NCI-H1436 (cell line): ENCODE data around the gene ATOH8.
"Not testable (repeated sequence)": the region's sequence is repeated elsewhere in the genome, so short reads cannot be mapped to it uniquely, and the experiment has no call there.

Experiments
- DNase-seq: peaks from one replicate; lab custom pipeline; 2025; lab: John Stamatoyannopoulos, UW

The ATOH8 gene, protein sequence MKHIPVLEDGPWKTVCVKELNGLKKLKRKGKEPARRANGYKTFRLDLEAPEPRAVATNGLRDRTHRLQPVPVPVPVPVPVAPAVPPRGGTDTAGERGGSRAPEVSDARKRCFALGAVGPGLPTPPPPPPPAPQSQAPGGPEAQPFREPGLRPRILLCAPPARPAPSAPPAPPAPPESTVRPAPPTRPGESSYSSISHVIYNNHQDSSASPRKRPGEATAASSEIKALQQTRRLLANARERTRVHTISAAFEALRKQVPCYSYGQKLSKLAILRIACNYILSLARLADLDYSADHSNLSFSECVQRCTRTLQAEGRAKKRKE

GRCh38 chr2:85753525-85754312 lies at the start of gene ATOH8:
Gene ATOH8, plus strand, starts transcription at chr2:85753991. Its CDS starts 199 bp downstream, at chr2:85754190.
- DNase-seq, result no peak

GRCh38 chr2:85704038-85704437 lies 49.8 kb upstream of the ATOH8 start:
- DNase-seq, result no peak

DNA sequence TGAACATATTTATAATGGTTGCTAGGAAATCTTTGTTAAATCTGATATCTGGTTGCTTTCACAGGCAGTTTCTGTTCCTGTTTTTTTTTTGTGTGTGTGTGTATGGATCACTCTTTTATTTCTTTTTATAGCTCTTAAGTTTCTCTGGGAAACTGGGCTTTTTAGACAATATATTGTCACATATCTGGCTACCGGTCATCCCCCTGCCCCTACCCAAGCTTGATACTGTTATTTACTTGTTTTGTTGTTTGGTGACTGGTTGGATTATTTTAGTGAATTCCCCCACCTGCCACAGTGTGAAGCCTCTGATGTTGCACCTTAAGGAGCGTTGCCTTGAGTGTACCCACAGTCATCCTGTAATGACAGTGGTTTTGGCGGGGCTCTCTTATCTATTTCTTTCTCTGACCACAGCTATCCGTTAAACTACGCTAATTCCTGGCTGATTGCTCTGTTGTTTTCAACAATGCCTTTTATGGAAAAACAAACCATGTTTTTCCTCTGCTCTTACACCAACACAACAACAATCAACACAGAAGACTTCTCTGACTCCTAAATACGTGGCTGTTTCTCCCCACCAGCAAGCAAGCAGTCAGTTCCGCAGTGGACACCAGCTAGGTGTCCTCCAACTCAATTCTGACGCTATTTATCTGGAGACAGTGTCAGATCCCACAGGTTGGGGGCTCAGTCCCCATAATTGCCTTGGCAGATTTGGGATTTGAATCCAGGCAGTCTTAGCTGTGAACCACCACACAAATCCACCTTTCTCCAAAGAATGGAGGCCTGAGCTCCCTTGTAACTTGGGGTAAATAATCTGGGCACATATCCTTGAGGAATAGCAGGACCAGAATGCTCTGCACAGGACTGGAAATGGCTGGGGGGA lies 48.8 kb upstream of the ATOH8 start:
- DNase-seq, result no peak

- no peak for DNase-seq
These were observed 48.1 kb upstream of the ATOH8 start for GRCh38 chr2:85705680-85706039.

GRCh38 chr2:85706063-85706462 lies 47.7 kb upstream of the ATOH8 start:
- DNase-seq, result no peak

- no peak for DNase-seq
These were observed 47.0 kb upstream of the ATOH8 start for GRCh38 chr2:85706599-85707296.

DNA sequence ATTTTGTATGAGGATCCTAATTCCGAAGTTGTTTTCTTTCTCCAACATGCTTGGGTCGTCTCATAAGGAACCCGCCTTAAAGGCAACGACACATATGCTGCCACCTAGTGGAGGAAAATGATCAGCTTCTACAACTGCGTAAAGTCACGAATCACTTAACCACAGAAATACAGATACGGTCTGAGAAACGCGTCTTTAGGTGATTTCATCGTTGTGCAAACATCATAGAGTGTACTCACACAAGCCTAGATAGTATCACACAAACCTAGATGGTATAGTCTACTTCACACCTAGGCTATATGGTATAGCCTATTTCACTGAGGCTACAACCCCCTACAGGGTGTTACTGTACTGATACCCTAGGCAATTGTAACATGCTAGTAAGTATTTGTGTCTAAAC lies 46.5 kb upstream of the ATOH8 start:
- DNase-seq, result peak; percentile 64

GRCh38 chr2:85708641-85709040 lies 45.1 kb upstream of the ATOH8 start:
- DNase-seq, result no peak

- DNase-seq, result no peak
These were observed 44.4 kb upstream of the ATOH8 start for GRCh38 chr2:85709401-85709811.

DNA sequence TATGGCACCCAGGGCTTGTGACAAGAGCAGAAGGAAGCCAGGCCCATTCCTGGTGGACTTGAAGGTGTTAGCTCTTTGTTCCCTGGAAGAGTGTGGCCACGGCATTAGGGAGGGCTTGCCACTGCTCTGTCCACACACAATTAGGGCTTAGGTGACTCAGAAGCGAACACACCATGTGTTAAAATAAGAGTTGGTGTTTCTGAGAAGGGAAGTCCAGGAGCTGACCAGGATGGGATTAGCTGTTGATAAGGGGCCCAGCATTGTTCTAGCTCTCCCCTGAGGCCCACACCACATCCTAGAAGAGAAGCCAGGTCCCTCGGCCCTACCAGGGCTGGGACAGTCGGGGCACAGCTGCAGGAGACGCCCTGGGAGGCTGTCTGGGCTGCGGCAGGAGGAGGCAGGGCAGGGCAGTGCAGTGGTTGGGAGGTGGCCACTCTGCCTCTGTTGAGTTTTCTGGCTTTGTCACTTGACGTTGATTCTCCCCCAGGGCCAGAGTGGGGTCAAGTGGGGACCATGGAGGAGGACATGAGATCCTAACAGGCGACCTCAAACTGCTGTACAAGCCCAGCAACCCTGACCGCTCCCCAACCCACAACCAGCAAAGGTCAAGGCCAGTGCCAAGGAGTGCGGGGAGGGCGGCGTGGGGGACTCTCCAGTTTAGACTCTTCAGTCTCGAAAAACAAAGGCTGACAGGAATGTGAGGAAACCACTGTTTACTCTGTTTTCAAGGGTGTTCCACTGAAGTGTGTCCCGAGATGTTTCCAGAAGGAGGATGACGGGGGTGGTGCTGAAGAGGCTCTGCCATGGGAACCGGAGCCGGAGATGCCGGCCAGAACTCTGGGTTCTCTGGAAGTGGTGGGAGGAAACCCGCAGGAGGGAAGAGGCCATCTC lies 42.9 kb upstream of the ATOH8 start:
- DNase-seq, result no peak

DNA sequence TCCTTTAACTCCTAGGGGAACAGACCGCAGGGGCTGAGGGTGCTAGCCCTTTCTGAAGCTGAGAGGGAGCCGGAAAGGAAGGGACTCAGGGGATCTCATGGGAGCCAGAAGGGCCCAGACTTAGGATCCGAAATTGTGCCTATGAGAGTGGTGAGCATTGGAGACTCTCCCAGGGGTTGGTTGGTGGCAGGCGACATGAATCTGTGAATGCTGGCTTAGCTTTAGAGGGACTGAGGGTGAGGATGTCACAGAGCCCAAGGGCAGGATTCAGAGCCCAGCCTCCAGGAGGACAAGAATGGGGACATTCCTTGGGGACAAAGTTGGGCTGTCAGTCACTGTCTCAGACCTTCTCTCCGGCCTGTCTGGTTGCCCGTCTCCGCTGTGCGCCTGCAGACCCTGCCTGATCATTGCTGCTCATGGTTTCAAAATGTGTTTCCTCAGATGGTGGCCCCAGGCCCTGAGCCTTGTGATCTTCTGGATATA lies 42.2 kb upstream of the ATOH8 start:
- DNase-seq, result no peak

DNA sequence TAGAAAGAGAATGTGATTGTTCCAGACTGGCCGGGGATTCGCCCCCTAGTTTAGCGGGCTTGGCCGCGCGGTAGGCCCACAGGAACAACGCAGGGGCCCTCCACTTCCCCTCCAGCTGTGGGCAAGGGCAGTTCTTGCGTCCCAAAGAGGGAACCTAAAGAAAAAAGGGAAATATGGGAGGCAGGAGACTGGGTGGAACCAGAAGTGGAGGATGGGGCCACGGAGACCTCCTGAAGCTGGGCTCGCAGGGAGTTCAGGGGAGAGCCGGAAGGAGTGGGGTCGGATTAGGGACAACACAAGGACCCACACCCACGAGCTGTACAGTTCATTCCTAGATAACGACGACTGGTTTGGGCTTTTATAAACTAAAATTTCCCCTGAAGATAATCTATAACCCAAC lies 41.5 kb upstream of the ATOH8 start:
- DNase-seq, result no peak

DNA sequence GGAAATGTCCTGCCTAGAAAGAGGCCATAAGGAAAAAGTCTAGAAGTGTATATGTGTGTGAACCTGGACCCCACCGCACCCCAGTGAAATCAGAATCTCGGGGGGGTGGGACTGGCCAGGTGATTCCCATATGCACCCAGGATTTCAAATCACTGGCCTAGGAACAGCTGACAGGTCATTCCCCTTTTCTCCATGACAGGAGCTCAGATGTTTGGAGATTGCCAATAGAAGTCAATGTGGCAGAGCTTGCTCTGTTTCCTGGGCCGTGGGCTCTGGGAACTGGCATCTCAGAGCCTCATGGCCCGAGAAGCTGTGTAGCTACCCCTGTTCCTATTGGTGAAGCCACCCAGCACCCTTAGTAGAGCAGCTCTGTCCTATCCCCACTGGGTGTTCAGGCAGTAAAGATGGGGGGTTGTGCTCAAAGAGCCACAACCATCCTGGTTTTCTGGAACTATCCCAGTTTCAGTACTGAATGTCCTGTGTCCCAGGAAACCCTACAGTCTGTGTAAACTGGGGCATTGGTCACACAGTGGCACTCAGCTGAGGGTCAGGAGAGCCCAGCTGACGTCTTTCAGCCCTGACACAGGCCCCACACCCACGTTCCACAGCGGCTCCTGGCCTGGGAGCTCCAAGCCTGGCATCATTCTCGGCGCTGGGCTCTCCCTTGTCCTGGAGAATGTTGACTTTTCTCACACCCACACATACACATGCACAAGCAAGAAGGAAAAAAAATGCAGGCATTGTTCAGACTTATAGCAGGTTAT lies 40.8 kb upstream of the ATOH8 start:
- no peak for DNase-seq

DNA sequence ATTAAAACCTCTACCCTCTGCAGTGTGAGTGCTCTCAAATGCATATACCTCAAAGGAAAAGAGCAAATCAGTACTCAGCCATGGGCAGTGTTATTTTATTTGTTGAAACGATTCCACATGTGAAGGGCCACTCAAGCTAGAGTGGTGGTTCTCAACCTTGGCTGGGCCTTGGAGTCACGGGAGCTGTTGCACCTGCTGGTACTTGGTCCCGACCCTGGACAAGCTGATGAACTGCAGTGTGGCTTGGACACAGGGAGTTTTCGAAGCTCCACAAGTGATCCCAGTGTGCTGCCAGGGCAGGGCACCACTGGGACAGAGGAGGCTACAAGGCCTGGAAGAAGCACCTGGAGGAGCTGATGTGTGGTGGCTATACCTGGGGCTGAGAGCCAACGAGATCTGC lies 40.0 kb upstream of the ATOH8 start:
- DNase-seq, result no peak

- not testable (repeated sequence) for DNase-seq
These were observed 39.4 kb upstream of the ATOH8 start for GRCh38 chr2:85714421-85714820.

DNA sequence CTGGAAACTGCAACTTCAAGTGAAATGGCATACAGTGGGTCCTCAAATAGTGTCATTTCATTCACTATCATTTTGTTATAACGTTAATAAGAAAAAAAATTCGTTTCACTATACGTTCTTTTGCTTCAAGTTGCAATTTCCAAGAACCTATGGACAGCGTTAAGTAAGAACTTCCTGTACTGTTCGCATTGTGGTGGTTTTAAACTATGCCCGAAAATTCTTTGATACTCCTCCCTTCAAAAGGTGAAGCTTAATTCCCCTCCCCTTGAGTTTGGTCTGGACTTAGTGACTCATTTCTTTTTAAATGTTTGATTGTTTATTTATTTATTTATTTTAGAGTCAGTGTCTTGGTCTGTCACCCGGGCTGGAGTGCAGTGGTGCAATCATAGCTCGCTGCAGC lies 39.0 kb upstream of the ATOH8 start:
- DNase-seq, result no peak

DNA sequence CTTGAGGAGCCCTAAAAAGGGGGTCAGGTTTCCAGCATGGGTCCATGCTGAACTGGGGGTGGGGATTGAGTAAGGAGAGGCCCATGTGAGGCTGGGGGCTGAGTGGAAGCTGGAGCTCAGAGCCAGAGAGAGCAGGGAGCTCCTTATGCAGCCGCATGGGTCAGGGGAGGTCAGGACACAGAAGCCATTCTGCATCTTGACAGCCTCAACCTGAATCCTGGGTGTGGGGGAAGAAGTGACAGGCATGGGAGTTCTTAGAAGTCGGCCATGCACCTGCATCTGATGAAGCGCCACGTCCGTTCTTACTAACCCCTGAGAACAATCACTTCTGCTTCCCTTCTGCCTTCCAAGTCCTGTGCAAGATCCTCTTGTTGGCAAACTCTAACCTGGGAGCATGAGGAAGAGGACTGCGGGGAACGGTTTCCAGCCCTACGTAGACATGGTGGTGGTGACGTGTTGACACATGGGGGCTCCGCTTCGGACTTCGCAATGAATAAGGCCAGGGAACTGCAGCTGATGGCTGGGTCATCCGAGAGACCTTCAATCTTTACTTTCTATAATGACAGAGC lies 37.4 kb upstream of the ATOH8 start:
- no peak for DNase-seq

GRCh38 chr2:85717308-85718008 lies 36.3 kb upstream of the ATOH8 start:
- no peak for DNase-seq

- no peak for DNase-seq
These were observed 35.8 kb upstream of the ATOH8 start for GRCh38 chr2:85718009-85718391.
